ENCODE results near the gene LRRC7. TPM values are rescaled to one million over a fixed set of nuclear protein-coding genes. Genes with fewer than 3 reads are reported as not detected.

Gene LRRC7
- total and polyA plus RNA-seq, 2 of the 13 experiments (the other 11 are each of a cell fraction or from before 2014, with no cell fraction given): not detected

GRCh38 chr1:69852706-69853105 is 285.0 kb downstream of the LRRC7 start:
- H3K79me2 ChIP-seq (ENCODE audit: insufficient read depth, low read length): no peaks in the 10 kb centered on the region
- no peak overlapping the region for H3K27ac ChIP-seq (ENCODE audit: extremely low read length, insufficient read depth, low read length)
- no peaks in the 10 kb centered on the region for H3K27me3 ChIP-seq (ENCODE audit: control insufficient read depth in 1 of 2, insufficient read depth in 2 of 2, low read length in 2 of 2)
- no peak overlapping the region for H3K9ac ChIP-seq (ENCODE audit: insufficient read depth, low read depth, low read length)
- ChIA-PET CTCF (ENCODE audit: low intra/inter-chr PET ratio, low total read pairs) (no interaction called here), POLR2A (no interaction called here)
- no peak overlapping the region for H3K4me2 ChIP-seq (ENCODE audit: low read depth, low read length)
- no peaks in the 10 kb centered on the region for H3K4me1 ChIP-seq (ENCODE audit: insufficient read depth, low read length)
- in situ Hi-C loops (cut with HindIII; ENCODE audit: extremely low pct_ligation_motif_present, low pct_unique_long_range_greater_than_20kb): no loop called here
- TF ChIP-seq ARNT2 (CRISPR knock-in tag; IDR thresholded peaks at IDR 0.05; ENCODE audit: low read depth): no peak
- TF ChIP-seq ERF (CRISPR knock-in tag; IDR thresholded peaks at IDR 0.05): no peak
- no peak for TF ChIP-seq ZNF251 (CRISPR knock-in tag; IDR thresholded peaks at IDR 0.05)
- no peak for TF ChIP-seq GTF3A (CRISPR knock-in tag; conservative IDR thresholded peaks at IDR 0.05)
- TF ChIP-seq EEA1 (CRISPR knock-in tag; IDR thresholded peaks at IDR 0.05; ENCODE audit: borderline replicate concordance): no peak
- H3K9me3 ChIP-seq (ENCODE audit: low read length): no peaks in the 10 kb centered on the region
- H4K20me1 ChIP-seq (ENCODE audit: insufficient read depth, low read length): no peaks in the 10 kb centered on the region
- no peak overlapping the region for H3K4me3 ChIP-seq (replicated peaks in 1 of 3; ENCODE audit: insufficient read depth in 1 of 3, low read depth in 2 of 3, low read length in 3 of 3)
- intact Hi-C loops (cut with micrococcal nuclease; ENCODE audit: unreplicated experiment): no loop called here
- H2AFZ ChIP-seq (ENCODE audit: low read length): no peak overlapping the region
- ATAC-seq (no peak), DNase-seq (ENCODE audit: low spot score) (no peak), FAIRE-seq (no peak)
- no TSS peak for BruUV-seq (replicated peaks)
- H3K36me3 ChIP-seq (replicated peaks in 1 of 2; ENCODE audit: control insufficient read depth in 1 of 2, insufficient read depth in 2 of 2, low read length in 2 of 2): no peaks in the 10 kb centered on the region

DNA sequence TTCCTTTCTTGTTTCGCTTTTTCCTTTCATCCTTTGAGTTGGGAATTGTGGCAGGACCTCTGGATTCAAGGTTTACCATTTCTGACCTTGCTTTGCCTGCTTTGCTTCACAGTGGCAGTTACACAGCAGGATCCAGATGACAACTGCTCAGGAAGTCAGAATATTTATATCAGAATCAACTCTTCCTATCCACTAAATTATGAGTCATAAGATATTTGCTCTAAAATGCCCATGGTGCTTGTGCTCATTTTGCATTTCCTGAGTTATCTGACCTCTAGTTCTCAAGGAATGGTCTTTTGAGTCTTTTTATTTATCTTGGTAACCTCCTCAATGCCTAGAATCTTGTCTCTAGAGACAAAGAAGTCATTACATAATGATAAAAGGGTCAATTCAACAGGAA is 290.8 kb downstream of the LRRC7 start:
- DNase-seq (ENCODE audit: low spot score) (no peak), FAIRE-seq (no peak), ATAC-seq (no peak)
- Histone ChIP-seq H3K79me2 (ENCODE audit: insufficient read depth, low read length) (no peaks in the 10 kb centered on the region), H3K9ac (ENCODE audit: insufficient read depth, low read depth, low read length) (no peak overlapping the region), H3K27me3 (ENCODE audit: control insufficient read depth in 1 of 2, insufficient read depth in 2 of 2, low read length in 2 of 2) (no peaks in the 10 kb centered on the region), H2AFZ (ENCODE audit: low read length) (no peak overlapping the region), H3K4me2 (ENCODE audit: low read depth, low read length) (no peak overlapping the region), H3K36me3 (replicated peaks in 1 of 2; ENCODE audit: control insufficient read depth in 1 of 2, insufficient read depth in 2 of 2, low read length in 2 of 2) (no peaks in the 10 kb centered on the region), H3K4me3 (replicated peaks in 1 of 3; ENCODE audit: insufficient read depth in 1 of 3, low read depth in 2 of 3, low read length in 3 of 3) (no peak overlapping the region), H3K9me3 (ENCODE audit: low read length) (no peaks in the 10 kb centered on the region), H4K20me1 (ENCODE audit: insufficient read depth, low read length) (no peaks in the 10 kb centered on the region), H3K4me1 (ENCODE audit: insufficient read depth, low read length) (no peaks in the 10 kb centered on the region), H3K27ac (ENCODE audit: extremely low read length, insufficient read depth, low read length) (no peak overlapping the region)
- 0% methylated on average over 1 of the region's 1 CpG for WGBS (ENCODE audit: low lambda C conversion rate)
- in situ Hi-C loops (cut with HindIII; ENCODE audit: extremely low pct_ligation_motif_present, low pct_unique_long_range_greater_than_20kb): no loop called here
- POLR2A ChIA-PET: no interaction called here
- CTCF ChIA-PET (ENCODE audit: low intra/inter-chr PET ratio, low total read pairs): no interaction called here
- BruUV-seq (replicated peaks): no TSS peak
- intact Hi-C loops (cut with micrococcal nuclease; ENCODE audit: unreplicated experiment): no loop called here
- no peak for TF ChIP-seq ZNF747 (CRISPR knock-in tag; IDR thresholded peaks at IDR 0.05; ENCODE audit: borderline replicate concordance)
- no peak for TF ChIP-seq ZNF788 (CRISPR knock-in tag; IDR thresholded peaks at IDR 0.05; ENCODE audit: borderline replicate concordance)
- TF ChIP-seq, protein P1, sequence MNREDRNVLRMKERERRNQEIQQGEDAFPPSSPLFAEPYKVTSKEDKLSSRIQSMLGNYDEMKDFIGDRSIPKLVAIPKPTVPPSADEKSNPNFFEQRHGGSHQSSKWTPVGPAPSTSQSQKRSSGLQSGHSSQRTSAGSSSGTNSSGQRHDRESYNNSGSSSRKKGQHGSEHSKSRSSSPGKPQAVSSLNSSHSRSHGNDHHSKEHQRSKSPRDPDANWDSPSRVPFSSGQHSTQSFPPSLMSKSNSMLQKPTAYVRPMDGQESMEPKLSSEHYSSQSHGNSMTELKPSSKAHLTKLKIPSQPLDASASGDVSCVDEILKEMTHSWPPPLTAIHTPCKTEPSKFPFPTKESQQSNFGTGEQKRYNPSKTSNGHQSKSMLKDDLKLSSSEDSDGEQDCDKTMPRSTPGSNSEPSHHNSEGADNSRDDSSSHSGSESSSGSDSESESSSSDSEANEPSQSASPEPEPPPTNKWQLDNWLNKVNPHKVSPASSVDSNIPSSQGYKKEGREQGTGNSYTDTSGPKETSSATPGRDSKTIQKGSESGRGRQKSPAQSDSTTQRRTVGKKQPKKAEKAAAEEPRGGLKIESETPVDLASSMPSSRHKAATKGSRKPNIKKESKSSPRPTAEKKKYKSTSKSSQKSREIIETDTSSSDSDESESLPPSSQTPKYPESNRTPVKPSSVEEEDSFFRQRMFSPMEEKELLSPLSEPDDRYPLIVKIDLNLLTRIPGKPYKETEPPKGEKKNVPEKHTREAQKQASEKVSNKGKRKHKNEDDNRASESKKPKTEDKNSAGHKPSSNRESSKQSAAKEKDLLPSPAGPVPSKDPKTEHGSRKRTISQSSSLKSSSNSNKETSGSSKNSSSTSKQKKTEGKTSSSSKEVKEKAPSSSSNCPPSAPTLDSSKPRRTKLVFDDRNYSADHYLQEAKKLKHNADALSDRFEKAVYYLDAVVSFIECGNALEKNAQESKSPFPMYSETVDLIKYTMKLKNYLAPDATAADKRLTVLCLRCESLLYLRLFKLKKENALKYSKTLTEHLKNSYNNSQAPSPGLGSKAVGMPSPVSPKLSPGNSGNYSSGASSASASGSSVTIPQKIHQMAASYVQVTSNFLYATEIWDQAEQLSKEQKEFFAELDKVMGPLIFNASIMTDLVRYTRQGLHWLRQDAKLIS (CRISPR knock-in tag; IDR thresholded peaks at IDR 0.05): no peak
- TF ChIP-seq IKZF4 (CRISPR knock-in tag; IDR thresholded peaks at IDR 0.05; ENCODE audit: borderline replicate concordance, low read depth, not compliant biosample characterization): no peak
- no peak for TF ChIP-seq ZNF670 (CRISPR knock-in tag; IDR thresholded peaks at IDR 0.05; ENCODE audit: borderline replicate concordance)
- no peak for TF ChIP-seq HNRNPL (IDR thresholded peaks at IDR 0.05; ENCODE audit: low read depth, low read length)
- TF ChIP-seq NFKB2 (CRISPR knock-in tag; IDR thresholded peaks at IDR 0.05; ENCODE audit: borderline replicate concordance): no peak
- no peak for TF ChIP-seq ZNF7 (CRISPR knock-in tag; IDR thresholded peaks at IDR 0.05)
- TF ChIP-seq SOX6 (IDR thresholded peaks at IDR 0.05): no peak
- no peak for TF ChIP-seq SOX6 (CRISPR knock-in tag; IDR thresholded peaks at IDR 0.05)

Measured in HepG2 (cell line).